IPS DF 4.7 (cell line): ENCODE data around the gene ADAMTSL2.

ENCODE experiments used
- DNase-seq: peaks from one replicate; pipeline ENCODE4 v3.0.0-alpha.2; 2013; ENCODE audit warnings: low spot score; ENCODE audit errors: extremely low read depth

The ADAMTSL2 gene

DNA sequence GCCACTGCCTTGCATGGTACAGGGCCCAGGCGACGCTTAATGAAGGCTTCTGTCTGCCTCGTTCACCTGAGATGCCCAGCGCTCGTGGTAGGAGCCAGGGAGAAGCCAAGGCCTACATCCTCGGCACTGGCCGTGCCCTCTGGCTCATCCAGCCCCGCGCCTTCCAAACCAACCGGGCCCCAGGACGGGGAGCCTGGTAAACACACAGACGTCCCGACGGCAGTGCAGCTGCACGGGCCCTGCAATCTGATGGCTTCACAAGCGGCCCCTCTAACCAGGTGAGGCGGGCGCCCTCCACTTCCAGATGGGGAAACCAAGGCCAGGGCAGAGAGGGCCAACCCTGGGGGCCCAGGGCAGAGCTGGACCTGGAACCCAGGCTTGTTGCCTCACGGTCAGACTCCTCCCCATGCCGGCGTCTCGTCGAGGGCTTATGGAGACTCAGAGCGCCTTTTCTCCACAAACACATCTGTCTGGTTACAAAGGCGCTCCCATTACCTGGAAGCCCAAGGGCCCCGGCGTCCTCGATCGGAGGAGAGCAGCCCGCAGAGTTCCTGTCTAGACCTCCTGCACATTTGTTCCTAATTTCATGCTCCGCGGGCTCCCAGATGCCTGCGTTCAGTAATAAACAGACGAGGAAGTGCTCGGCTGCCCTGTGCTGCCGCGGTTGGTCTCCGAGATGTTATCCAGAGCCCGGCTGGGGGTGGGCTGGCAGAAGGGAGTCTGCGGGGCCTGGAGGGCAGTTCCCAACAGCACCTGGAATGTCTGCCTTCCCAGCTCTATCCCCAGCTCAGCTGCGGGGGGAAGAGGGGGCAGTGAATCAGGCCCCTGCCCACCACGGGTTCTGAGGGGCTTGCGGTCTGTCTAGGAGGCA is 51.2 kb downstream of the ADAMTSL2 start:
- DNase-seq: no peak

DNA sequence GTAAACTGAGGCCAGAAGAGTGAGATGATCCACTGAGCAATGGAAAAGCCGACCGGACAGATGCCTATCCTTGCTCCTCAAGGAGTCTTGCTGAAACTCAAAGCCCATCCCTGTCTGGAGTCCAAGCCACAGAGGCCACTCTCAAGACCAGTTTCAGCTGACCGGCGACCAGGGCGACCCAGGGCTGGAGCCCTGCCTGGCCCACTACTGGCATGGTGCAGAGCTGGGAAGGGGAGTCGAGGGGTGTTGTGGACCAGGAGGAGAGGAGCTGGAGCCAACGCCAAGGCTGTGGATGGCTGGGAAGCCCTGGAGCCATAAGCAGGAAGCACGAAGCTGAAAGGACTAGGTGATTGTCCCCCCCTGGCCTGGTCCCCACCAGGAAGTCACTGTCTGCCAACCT is 52.5 kb downstream of the ADAMTSL2 start:
- no peak for DNase-seq

DNA sequence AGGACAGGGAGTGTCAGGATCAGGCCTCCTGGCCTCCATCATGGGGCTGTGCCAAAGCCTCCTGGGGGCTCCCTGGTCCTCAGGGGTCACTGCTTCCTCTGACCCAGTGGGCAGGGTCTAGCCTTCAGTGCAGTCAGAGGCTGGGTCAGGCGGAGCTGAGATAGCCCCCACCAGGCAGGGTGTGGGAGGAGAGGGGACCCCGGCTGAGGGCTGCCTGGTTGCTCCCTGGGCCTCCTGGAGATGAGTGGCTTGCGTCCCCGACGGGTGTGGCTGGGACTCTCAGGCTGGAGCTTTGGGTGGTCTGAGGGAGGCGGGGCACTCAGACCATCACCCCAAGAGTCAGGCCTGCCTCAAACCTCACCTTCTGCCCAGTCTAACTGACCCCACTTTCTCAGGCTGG is 53.0 kb downstream of the ADAMTSL2 start:
- DNase-seq: no peak

DNA sequence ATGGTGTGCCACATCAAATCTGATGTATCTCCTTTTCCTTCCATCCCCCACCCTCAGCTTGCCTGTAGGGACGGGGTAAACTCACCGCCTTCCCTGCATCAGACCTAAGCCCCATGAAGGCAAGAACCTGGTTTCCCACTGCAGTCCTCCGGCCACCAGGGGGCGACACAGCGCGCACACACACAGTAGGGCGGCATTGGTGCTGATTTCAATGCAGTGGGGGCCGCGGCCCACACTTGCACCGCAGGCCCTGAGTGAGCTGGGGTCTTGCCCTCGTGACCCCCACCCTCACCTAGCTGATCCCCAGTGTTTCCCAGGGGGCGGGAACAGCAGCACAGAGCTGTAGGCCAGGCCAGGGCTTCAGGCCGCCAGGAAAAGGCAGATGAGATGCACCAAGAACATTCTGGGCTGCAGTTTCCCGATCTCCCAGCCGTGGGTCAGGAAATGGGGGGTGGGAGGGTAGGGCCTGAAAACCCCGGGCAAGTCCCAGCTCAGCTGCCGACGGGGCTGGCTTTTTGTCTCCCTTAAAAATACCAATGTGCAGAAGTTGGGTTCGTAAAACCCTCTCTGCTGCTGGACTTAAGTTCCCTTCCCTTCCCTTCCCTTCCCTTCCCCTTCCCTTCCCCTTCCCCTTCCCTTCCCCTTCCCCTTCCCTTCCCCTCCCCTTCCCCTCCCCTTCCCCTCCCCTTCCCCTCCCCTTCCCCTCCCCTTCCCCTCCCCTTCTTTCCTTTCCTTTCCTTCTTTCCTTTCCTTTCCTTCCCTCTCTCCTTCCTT is 55.1 kb downstream of the ADAMTSL2 start:
- no peak for DNase-seq

DNA sequence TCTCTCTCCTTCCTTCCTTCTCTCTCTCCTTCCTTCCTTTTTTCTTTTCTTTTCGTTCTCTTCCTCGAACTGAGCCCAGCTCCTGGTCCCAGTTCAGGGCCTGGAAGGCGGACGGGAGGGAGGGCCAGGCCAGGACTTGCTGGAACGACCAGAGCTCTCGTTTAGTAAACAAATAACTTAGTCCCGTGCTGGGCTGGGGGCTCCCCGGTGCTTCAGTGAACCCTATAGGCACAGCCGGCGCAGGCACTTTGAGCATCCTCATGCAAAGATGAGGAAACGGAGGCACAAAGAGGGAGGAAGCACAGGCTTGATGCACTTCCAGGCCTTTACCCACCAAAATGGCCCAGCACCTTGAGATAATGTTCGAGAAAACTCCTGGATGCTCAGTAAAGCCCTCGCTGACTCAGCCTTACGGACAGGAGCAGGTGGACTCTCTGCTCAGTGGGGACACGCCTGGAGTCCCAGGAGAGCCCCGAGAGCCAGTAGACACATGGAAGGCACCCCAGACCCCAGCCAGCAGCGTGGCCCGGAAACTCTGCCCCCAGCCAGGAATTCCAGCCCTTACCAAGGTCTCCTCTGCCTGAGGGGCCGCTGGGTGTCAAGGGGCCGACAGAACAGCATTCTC is 55.8 kb downstream of the ADAMTSL2 start:
- no peak for DNase-seq

DNA sequence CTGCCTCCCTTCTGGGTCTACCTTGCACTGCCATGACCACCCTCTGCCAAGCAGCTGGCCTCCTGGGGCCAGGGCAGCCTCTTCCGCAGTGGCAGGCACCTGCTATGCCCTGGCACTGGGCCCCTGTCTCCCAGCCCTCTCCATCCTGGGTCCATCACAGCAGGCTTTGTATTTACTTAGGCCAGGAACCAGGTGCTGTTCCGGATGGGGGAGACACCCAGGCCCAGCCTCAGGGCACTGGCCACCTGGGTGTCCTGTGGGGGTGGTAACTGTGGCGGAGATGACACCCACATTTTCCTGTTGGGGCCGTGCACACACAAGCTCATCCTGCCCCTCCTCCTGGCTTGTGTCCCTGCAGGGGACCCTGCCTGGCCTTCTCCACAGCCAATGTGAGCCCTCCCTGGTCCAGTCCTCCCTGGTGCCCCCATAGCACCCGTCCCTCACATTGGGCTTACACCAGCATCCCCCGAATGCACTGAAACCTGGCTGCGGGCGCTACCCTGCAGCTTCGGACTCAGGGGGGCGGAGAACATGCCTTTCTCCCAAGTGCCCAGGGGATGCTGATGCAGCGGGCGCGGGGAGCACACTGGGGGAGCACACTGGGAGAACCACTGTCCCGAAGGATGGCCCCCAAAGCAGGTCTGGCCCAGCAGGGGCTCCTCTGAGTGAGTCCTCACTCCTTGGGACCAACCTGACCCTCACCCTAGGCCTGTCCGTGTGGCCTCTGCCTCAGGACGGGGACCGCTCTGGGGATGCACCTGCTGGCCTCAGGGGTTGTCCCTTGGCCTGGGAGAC is 56.8 kb downstream of the ADAMTSL2 start:
- no peak for DNase-seq

DNA sequence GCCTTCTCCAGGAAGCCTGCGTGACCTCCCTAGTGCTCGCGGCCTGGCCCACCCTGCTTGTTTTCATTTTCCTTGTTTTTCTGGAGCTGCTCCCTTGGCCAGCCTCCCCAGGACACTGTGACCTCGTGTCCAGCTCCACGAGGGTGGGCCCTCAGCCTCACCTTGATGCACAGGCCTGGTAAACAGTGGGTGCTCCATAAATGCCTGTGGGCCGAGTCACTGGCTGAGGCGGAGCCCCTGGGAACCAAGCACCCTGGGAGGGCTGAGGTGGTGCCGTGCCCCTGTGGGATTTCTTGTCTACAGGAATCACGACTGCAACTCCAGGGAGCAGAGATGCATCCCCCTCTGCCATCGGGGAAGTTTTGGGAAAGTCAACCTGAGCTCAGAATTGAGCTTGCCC is 57.5 kb downstream of the ADAMTSL2 start:
- DNase-seq: no peak

DNA sequence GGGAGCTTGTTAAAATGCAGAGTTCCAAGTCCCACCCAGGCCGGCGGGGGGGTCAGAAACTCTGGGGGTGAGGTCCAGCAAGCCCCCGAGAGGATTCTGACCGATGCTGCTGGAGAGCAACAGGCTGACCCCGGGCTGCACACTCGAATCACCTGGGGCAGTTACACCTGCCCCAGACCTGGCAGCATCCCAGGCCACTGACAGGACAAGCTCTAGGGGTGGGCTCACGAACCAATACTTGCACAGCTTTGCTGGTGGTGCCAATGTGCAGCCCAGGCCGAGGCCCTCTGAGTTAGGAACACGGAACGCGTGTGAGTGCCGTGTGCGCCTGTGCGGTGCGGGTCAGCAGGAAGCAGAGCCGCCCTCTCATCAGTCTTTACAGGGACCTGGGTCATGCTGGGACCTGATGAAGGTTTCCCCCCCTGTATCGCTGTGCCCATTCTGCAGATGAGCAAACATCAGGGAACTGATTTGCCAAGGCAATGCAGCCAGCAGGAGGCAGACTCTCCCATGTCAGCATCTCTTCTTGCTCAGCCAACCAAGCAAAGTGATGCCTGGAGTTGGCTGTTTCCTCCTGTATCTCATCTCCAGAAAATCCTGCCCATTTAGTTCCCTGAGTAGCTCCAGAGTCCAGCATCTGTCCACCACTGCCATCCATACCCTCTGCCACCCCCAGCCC is 58.4 kb downstream of the ADAMTSL2 start:
- no peak for DNase-seq

DNA sequence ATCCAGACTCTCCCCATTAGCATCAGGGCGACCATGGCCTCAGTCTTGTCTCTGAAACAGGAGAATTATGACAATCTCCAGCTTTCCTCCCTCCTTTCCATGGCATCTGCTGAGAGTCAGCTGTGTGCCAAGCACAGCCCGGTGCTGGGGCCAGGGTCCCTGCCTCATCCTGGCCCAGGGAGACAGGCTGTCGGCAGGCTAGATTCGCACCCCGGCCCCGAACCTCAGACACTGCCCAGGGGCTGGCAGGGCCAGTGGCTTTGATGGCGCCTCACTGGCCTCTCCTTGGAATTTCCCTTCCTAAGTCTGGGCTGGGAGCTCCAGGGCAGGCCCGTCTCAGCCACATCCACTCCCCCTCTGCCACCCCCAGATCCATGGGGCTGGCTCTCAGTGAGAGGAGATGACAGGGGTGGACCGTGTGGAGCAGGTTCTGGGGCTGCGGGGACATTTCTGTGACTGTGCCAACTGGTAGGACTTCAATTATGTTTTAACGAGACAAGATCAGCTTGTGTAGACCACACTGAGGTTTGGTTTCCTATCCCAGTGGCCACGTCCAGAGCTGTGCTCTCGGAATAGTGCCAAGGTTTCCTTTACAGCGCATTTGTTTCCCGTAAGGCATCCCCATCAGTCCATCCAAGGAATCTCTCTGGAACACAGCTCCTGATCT is 59.2 kb downstream of the ADAMTSL2 start:
- no peak for DNase-seq

DNA sequence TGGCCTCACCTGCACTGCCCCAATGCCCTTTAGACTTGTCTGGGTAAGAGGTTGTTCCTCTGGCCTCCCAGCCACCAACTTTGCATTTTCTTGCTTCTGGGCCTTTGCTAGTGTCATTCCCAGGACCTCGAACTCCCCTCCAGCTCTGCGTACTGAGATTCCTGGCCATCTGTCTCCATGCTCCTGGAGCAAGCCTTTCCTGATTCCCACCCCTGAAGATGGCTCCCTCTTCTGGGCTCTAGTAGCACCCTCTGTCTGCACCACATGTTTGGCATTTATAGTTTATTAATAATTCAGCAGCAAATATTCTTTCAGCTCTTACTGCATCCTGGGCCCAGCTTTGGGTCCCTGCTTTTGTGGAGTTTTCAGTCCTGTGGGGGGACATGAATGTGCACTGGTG is 59.8 kb downstream of the ADAMTSL2 start:
- no peak for DNase-seq

DNA sequence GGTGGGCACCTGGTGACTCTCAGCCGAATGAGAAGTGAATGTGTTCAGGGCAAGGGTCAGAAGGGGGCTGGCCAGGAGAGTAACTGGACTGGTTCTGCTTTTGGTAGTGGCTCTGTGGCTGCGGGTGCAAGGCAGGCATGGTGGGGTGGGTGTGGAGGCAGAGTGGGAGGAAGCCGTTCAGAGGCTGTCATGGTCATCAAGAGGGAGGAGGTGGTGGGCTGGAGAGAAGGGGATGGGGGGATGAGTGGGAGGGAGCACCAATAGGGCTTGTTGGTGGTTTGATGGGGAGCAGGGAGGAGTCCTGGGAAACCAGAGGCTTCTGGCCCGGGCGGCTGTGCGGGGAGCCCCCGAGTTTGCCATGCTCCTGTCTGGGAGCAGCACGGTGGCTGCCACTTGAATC is 61.4 kb downstream of the ADAMTSL2 start:
- no peak for DNase-seq

DNA sequence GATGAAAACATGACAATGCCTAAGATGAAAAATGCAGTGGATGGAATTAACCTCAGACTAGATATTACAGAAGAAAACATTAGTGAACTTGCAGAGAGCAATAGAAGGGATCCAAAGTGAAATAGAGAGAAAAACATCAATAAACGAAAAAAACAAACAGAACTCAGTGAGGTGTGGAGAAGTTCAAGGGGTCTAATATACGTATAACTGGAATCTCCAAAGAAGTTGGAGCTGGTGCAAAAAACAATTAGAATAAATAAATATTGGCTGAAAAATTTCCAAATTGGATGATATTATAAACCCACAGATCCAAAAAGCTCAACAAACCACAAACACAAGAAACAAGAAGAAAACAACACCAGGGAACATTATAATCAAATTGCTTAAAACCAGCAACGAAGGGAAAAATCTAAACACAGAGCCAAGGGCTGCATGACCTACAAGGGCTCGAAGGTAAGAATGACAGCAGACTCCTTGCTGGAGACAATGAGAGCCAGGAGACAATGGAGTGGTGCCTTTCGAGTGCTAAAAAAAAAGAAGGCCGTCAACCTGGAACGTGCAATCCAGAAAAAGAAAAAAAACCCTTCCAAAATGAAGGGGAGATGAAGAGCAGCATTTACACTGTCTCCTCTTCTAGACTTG is 62.9 kb downstream of the ADAMTSL2 start:
- no peak for DNase-seq

DNA sequence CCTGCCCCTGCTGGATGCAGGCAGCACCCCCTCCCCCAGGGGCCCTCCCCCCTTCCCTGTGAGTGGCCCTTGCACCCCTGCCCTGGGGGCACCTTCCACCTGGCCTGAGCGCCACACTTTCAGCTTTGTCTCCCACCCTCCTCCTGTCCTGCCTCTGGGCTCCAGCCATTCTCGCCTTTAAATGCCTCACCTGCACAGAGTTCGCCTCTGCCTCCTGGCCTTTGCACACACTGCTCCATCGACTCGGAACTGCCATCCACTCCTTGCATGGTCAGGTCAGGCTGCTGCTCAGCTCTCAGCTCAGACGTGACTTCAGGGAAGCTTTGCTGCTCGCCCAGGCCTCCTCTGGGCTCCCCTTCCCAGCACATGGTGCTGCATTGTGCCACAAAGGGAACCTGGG is 64.5 kb downstream of the ADAMTSL2 start:
- DNase-seq: no peak

DNA sequence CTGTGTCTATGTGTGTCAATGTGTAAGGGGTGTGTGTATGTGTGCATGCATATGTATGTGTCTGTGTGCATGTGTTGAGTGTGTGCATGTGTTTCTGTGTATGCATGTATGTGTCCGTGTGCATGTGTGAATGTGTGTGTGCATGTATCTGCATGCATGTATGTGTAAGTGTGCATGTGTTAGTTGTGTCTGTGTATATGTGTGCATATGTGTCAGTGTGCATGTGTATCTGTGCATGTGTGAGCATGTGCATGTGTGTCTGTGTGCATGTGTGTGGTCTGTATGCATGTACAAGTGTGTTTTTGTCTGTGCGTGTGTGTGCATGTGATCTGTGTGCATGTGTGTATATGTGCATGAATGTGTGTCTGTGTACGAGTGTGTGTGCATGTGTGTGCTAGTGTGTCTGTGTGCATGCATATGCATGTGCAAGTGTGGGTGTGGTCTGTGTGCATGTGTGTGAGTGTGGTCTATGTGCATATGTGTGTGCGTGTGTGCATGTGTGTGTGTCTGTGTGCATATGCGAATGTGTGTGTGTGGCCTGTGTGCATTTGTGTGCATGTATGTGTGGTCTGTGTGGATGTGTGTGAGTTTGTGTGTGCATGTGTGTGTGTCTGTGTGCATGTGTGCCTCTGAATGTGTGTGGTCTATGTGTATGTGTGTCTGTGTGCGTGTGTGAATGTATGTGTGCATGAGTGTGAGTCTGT is 65.1 kb downstream of the ADAMTSL2 start:
- no peak for DNase-seq

DNA sequence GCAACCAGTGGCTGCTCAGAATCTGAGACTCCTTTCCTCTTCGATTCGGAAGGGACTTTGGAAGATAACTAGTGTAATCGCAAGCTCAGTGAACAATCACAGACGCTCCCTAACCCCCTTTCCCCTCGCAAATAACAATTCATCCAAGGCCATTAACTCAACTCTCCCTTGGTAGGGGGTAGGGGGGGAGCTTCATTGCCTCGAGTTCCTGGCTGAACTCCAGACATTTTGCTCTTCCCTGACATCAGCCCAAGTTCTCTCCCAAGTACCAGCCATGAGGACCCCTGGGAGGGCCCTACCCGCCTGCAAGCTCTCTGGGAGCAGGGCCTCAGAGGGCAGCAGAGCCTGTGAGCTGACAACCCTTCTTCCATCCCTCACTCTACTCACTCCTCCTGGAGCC is 66.2 kb downstream of the ADAMTSL2 start:
- DNase-seq: no peak

DNA sequence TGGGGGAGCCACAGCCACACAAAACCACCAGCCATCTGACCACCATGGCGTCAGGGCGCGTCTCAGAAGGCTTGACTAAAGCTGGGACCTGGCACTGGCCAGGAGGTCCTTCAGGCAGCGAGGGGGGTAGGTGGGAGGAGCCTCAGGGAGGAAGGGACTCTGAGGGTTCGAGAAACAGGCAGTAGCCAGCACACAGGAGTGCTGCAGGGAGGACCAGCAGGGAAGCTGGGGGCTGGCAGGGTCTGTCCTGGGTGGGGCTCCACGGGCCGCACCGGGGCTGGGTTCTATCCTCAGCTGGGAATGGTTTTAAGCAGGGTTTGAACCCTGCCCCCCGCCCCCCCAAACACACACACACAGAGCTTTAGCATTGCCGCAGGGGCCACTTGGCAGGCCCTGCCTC is 67.2 kb downstream of the ADAMTSL2 start:
- no peak for DNase-seq

DNA sequence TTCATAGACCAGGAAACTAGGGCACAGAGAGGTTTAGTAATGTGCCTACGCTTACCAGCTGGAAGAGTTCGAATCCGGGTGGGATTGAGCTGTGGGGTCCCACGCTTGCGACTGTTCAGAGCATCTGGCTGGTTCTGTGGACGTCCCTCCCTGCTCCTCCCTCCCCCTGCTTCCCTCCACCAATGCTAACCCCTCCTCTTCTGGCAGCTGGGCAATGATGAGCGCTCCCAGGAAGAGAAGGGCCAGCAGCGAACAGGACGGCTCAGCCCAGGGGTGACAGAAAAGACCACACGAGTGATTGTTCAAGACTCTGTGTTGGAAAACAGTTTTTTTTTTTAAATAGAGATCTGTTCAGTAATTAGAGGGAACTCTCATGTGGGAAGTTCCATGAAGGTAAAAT is 67.8 kb downstream of the ADAMTSL2 start:
- DNase-seq: no peak

DNA sequence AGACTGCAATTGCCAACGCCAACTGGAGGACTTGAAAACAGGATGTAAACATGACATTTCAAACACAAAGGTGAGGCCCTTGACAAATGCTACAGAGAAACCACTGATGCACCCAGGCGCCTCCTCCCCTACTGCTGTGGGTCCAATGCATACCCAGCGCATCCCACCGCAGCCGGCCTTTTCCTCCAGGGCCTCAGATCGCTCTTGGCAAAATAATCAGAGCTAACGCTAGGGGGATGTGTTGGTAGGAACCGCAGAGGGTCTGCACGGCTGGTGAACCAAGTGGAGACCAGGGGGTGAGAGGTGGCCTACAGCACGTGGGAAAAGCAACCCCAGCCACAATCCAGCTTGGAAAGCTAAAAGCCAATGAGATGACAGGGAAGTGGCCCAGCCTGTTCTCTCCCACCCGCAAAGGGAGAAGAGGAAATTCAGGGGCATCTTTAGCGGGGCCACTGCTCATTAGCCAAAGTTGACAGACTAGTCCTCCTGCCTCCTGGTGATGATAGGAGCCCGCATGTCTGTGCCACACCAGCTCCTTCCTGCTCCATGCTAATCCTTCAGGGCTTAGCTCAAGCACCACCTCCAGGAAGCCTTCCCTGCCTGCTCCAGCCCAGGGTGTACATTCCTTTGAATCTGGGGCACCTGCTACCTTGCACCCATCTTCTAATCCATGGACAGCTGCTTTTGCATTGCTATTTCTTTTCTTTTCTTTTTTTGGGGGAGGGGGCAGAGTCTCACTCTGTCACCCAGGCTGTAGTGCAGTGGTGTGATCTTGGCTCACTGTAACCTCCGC is 68.8 kb downstream of the ADAMTSL2 start:
- no peak for DNase-seq
